ENCODE data around the gene CTDP1.
"Not testable (repeated sequence)": the region's sequence is repeated elsewhere in the genome, so short reads cannot be mapped to it uniquely, and the experiment has no call there.

CTDP1 gene

DNA sequence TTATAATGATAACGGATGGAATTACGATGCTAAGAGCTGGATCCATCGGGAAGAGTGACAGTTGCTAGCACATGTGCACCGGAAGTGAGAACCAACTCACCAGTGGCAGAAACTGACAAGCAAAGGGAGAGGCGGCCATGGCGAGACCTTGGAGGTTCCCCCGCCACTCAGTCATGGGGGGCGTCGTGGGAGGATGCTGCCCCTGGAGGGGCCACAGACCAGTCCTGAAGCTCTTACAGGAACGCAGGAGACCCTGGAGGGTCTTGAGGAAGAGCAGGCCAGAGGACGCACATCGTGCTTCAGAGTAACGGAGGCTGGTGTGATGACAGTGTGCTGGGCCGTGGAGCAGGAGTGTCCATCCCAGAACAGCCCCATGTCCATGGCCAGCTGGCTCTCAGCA lies 65.0 kb downstream of the CTDP1 start:
- DNase-seq (ENCODE audit: low spot score) = no peak

DNA sequence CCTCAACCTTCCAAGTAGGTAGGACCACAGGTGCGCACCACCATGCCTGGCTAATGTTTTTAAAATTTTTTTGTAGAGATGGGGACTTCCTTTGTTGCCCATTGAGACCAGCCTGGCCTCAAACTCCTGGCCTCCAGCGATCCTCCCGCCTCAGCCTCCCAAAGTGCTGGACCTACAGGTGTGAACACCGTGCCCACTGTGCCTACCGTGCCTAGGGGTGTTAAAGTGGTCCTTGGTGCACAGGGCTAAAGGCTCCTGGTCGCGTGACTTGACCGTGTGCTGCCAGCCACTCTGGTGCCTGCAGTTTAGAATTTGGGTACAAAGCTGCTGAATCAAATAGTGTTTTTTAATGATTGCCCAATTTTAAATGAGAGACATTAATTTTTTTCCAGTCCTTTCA lies 67.1 kb downstream of the CTDP1 start:
- no peak for DNase-seq (ENCODE audit: low spot score)

DNA sequence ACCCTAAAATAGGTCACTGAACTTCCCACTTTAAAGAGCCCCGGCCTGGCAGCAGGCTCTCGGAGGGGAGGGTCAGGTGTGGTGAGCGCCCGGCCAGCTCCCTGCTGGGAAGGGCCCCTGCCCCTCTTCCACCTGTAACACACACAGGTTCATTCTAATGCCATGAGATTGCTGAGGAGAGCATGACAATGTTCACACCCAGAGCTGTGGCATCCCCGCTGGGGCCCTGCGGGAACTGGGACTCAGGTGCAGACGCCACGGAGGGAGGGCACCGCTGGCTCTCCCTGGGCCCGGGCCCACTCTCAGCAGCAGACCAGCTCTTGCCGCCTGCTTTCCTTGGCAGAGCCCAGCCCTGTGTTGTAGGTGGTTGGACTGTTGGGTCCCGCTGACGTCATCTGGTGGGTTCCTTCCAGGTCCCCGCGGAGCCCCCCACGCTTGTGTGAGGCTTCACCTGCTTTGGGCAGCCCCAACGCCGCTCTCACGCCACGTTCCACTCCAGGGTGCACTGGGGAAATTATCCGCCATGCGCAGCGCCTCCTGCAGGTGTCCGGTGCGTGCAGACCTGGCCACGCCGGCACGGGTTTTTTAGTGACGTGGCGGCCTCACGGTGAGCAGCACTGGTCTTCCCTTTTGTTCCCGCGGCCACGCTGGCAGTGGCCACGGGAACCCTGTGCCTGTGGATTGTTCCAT lies 67.7 kb downstream of the CTDP1 start:
- no peak for DNase-seq (ENCODE audit: low spot score)

DNA sequence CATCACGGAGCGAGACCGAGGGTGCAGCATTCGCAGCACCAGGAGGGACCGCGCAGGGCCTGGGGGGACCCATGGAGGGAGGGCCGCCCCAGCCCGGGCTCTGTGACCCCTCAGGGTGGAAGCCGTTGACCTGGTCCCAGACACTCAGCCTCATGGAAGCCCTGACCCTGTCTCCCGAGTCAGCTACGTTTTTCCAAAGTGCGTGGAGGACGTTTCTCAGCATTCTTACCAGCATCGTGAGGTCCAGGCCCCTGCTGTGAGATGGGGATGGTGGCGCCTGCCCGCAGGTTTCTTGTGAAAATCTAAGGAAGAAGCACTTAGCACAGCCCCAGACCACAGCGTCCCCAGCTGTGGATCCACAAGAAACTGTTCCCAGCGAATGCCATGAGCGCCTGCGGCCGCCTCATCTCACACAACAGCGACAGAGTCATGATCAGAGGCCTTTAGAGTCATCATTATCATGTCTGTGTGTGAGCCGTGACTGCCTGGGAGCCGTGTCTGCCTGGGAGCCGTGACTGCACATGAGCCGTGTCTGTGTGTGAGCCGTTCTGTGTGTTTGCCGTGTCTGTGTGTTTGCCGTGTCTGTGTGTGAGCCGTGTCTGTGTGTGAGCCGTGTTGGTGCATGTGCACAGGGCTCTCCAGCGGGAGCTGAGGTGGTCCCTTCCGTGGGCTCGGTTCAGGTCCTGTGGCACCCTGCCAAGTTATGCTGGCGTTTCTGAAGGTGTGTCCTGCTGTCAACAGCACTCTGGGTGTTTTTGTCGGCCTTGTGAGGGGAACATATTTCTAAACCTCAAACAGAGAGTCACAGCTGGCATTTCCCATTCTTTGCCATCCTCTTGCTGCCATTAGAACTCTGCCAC lies 68.9 kb downstream of the CTDP1 start:
- DNase-seq (ENCODE audit: low spot score) = no peak

DNA sequence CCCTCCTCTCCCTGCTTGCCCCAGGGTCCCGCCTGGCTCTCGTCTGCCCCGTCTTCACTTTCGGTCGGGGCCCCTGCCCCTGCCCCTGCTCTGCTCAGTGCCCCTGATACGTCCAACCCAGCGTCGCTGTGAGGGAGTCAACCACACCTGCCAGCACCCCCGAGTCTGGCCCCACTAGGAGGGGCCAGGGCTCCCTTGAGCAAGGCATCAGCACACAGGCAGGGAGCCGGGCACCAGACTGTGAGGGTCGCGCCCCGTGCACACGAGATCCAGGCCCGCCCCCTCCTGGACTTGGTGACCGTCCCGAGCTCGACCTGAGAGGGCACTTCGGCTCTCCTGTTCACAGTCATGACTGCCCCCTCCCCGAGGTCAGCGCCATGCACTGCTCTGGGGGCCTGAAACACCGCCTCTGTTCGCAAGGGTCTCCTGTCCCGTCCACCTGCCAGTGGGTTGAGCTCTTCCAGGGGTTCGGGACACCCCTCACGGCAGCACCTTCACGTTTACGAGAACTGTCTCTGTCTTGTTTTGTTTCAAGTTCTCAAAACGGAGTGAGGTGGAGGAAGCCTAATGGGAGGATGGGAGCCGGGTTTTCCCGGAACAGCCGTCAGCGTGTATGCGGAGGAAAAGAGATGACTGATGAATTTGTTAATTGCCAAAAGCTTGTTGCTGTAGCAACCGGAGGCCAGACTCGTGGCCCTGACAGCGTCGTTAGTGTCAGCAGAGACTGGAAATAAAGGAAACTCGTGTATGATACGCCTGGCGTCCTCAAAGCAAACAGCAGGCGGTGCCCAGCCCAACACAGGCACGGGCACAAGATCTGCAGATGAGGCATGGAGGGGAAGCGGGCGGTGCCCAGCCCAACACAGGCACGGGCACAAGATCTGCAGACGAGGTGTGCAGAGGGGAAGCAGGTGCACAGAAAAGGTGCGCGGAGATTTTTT lies 69.9 kb downstream of the CTDP1 start:
- no peak for DNase-seq (ENCODE audit: low spot score)

DNA sequence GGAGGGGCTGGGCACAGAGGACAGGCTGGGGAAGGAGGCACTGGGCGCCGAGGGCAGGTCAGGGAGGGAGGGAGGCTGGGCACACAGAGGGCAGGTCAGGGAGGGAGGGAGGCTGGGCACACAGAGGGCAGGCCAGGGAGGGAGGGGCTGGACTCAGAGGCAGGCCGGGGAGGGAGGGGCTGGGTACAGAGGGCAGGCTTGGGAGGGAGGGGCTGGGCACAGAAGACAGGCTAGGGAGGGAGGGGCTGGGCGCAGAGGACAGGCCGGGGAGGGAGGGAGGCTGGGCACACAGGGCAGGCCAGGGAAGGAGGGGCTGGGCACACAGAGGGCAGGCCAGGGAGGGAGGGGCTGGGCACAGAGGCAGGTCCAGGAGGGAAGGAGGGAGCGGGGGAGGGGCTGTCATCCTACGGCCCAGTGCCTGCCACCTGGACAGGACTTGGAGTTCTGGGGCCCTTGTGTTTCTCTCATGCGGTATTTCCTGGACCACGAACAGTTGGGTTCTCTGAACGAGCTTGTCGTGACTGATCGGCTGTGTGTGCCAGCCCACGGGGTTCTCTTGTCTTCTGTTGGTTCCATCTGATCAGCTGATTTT lies 71.5 kb downstream of the CTDP1 start:
- DNase-seq (ENCODE audit: low spot score) = no peak

DNA sequence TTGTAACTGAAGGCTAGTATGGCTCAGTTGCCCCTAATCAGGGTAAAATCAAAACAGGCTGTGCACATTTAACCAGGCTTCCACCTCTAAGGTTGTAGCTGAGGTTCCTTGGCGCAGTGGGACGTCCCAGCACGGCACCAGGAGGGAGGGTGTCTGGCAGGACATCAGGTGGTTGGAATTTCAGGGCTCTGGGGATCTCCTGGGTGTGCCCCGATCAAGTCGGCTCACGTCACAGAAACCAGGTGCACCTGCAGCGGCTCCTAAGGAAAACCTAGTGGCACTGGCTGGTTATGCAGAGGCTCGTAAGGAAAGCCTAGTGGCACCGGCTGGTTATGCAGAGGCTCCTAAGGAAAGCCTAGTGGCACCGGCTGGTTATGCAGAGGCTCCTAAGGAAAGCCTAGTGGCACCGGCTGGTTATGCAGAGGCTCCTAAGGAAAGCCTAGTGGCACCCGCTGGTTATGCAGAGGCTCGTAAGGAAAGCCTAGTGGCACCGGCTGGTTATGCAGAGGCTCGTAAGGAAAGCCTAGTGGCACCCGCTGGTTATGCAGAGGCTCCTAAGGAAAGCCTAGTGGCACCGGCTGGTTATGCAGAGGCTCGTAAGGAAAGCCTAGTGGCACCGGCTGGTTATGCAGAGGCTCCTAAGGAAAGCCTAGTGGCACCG lies 72.4 kb downstream of the CTDP1 start:
- not testable (repeated sequence) for DNase-seq (ENCODE audit: low spot score)

DNA sequence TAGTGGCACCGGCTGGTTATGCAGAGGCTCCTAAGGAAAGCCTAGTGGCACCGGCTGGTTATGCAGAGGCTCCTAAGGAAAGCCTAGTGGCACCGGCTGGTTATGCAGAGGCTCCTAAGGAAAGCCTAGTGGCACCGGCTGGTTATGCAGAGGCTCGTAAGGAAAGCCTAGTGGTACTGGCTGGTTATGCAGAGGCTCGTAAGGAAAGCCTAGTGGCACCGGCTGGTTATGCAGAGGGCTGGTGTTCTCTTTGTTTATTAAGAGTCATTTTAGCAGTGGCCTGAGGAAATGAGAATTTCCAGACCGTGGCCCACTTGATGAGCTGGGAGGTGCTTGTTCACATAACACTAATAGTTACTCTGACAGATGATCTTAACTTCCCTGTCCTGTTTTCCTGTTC lies 73.3 kb downstream of the CTDP1 start:
- DNase-seq (ENCODE audit: low spot score) = not testable (repeated sequence)

DNA sequence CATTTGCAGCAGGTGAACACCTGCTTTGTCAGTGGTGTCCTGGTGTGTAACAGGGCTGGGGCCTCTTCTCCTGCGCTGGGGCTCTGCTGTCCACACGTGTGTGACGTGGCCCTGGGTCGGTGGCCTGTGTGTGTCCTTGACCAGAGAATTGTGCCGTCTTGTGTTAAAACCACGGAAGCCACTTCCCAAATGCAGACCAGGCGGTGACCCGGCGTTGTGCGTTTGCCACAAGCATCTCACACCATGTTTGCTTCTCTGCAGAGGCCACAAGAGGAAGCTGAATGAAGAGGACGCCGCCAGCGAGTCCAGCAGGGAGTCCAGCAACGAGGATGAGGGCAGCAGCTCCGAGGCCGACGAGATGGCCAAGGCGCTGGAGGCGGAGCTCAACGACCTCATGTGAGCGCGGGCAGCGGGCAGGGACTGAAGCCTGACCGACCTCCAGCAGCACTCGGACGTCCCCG lies 73.8 kb downstream of the CTDP1 start:
- DNase-seq (ENCODE audit: low spot score) = no peak

DNA sequence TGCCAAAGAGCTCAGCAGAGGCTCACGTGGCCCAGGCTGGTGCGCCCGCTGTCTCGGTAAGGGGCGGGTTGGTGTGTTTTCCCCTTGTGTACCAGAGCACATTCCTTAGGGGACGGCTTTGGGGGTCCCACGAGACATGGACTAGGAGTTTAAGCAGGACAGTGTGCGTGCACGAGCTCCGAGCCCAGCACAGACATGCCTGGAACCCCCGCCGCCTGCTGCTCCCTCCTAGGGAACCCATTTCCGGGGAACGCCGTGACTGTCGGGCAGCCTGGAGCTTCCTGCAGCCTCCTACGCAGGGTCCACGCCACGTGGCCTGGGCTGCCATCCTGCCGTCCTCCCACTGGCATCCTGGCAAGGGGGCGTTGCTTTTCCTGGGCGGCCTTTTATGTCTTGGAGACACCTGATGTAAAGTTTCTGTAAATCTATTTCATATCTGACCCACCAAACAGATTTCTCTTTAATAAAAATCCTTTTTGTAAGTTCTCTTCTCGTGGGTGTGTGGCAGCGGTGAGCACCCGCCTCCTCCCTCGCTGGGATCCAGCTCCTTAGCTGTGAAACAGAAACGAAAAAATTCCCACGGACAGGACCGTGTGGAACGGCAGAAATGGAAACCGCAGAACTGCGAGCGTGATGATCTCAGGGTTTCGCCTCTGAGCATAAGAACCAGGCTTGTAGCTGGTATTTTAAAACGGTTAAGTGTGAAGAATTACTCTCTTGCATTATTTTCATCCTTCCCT lies 74.6 kb downstream of the CTDP1 start:
- DNase-seq (ENCODE audit: low spot score) = no peak

DNA sequence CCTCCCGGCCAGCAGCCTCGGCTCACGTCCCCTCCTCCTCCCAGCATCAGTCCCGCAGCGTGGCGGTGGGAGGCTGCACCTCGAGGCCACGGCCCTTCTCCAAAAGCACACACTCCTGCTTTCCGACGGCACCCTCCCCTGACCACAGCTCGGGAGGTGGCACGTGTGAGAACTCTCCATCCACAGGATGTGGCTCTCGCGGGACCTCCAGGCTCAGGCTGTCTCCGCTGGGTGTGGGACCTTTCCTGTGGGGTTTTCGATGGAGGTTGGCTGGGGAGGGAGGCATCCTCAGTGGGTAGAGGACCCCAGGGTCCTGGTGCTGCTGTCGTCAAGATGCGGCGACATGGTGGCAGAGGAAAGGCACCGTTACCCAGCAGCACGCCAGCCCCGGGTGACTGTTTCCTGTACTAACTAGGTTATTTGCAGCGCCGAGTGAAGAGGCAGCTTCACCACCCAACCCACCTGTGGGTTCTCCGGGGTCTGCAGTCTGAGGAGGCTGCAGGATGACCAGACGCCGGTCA lies 75.3 kb downstream of the CTDP1 start:
- DNase-seq (ENCODE audit: low spot score) = no peak

DNA sequence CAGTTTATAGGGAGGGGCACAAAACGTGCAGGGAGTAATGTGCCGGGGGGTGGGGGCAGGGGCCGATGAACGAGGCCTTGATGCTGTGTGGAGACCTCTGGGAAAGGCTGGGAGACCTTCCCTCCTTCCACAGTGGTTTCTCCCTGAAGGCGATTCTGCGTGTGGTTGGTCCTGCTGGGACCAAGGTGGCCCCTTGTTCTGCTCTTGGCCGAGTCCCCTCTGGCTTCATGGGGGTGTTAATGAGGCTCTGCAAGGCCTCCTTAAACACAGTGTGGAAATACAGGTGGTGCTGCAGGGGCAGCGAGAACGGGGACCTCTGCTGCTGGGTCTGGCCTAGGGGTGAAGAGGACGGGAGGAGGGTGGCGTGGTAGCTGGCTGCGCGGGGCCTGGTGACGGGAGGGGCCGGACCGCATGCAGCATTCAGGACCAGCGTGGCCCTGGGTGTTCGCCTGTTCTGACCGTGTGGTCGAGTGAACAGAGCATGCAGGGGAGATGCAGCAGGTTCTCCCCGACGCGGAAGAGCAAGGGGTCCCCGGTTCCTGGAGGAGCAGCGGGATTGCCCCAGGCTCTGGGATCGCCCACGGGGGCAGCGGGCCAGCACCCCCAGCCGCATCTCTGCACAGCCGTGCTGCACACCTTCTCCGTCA lies 76.0 kb downstream of the CTDP1 start:
- no peak for DNase-seq (ENCODE audit: low spot score)

DNA sequence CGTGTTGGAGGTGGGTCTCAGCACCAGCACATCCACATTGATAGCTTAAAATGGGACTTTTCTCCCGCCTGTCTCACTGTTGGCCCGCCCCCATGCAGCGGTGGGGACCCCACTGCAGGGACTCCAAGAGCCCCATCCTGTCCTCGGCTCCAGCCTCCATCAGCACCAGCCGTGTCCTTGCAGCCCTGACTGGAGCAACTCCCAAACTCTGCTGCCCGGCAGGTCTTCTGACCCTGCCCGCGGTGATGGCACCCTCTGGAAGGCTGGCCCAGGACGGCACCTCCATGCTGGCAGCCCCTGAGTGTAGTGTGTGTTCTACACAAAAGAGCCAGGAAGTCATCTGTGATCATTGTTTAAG lies 76.5 kb downstream of the CTDP1 start:
- DNase-seq (ENCODE audit: low spot score) = no peak

DNA sequence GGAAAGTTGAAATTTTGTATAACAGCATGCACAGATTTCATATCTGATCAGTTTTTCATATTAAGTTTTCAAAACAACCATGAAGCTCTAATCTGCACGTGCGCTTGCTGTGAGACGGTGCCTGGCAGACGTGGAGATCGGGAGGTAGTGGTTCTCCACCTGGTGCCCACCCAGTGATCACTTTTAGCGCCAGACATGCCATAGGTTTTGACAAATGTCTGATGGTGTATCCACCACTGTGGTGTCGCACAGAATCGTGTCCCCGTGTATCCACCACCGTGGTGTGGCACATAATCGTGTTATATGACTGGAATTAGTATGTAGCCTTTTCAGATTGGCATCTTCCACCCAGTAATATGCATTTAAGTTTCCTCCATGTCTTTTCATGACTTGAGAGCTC lies 77.2 kb downstream of the CTDP1 start:
- DNase-seq (ENCODE audit: low spot score) = no peak

DNA sequence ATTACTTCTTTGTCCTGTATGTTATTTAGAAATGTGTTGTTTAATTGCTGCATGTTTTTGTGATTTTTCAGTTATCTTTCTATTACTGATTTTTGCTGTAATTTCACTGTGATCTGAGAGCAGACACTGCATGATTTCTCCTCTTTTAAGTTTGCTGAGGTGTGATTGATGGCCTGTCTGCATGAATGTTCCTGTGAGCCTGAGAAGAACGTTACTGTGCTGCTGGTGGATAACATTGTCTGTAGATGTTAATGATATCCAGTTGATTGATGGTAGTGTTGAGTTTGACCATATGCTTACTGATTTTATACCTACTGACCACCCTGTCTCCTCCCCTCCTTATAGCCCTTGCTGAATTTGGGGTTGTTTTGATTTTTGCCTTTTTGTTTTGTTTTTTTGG lies 80.7 kb downstream of the CTDP1 start:
- no peak for DNase-seq (ENCODE audit: low spot score)

DNA sequence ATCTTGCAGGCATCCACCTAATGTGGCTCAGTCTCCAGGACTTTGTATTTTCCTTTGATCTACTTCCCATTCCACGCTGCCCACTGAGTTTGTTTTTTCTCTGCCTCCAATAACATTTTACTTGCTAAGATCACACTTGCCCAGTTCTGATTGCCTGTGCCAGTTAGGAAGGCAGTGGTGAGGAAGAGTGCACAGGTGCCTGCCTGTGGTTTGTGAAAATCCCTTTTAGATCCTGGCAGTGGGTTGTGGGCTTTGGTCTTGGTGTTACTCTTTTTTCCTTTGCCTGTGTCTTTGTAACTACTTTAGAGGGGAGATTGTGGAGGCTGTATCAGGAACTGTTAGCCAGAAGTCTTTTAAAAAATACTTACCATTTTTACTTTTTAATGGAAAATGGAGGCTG lies 81.3 kb downstream of the CTDP1 start:
- no peak for DNase-seq (ENCODE audit: low spot score)

DNA sequence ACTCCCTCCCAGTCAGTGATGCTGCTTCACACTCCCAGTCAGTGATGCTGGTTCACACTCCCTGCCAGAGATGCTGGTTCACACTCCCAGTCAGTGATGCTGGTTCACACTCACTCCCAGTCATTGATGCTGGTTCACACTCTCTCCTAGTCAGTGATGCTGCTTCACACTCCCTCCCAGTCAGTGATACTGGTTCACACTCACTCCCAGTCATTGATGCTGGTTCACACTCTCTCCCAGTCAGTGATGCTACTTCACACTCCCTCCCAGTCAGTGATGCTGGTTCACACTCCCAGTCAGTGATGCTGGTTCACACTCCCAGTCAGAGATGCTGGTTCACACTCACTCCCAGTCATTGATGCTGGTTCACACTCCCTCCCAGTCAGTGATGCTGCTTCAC lies 83.8 kb downstream of the CTDP1 start:
- no peak for DNase-seq (ENCODE audit: low spot score)

DNA sequence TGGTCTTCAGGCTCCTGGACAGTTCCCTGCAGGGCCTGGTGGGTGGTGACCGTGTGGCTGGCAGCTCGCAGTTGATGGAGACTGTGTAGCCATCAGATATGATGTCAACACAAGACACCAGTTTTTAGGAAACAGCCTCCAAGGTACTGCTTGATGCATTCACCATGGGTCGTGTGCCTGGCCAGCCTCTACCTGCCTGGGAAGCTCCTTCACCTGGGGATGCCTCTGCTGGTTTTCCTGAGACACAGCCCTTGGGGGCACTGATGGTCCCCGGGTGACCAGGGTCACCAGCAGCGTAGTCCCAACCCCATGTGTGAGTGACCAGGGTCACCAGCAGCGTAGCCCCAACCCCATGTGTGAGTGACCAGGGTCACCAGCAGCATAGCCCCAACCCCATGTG lies 84.5 kb downstream of the CTDP1 start:
- DNase-seq (ENCODE audit: low spot score) = no peak

DNA sequence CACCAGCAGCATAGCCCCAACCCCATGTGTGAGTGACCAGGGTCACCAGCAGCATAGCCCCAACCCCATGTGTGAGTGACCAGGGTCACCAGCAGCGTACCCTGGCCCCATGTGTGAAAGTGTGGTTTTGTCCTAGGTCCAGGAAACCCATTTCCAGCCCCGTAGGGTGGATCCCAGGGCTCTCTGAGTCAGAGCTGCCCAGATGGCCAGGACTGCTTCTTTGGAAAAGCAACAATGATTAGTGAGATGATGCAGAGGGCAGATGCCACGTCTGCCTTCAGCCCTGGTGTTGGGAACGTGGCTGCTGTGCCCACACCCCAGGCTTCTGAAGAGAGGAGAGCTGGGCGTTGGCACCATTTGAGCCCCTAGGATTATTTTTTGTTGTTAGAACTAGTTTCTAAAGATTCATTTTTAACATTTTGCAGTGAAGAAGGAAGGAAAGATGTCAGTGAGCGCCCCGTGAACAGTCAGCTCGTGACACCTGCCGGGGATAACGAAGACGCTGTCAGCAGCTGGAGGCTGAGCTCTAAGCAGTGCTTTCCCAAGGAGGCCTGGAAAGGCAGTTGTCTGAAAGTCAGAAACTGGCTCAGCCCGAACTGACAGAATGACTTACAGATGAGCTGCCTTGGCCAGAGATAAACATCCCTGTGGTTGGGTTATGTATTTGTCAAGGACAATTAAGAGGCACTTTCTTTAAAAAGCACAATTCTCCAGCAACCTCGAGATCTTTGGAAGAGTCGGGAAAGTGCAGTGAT lies 86.1 kb downstream of the CTDP1 start:
- no peak for DNase-seq (ENCODE audit: low spot score)

All from LoVo (cell line).